A673 (cell line): ENCODE results near the gene ELOB. TPM values are rescaled to one million over a fixed set of nuclear protein-coding genes. Genes with fewer than 3 reads are reported as not detected.

Source experiments
- BruUV-seq: library from RNA; stranded (reverse); fragments of 400-500 nt; replicated peaks from 2 replicates; lab custom pipeline; 2021; lab: Mats Ljungman, UMichigan
- CTCF ChIA-PET: fragments of 300-600 bp; sonication (Branson Sonifier 250); formaldehyde crosslinking; loops from one replicate; lab custom pipeline; 2022; ENCODE audit warnings: antibody characterized with exemption; lab: Charles Lee
- POLR2A ChIA-PET: fragments of 300-600 bp; sonication (Branson Sonifier 250); formaldehyde crosslinking; loops from one replicate; lab custom pipeline; 2022; ENCODE audit warnings: antibody characterized with exemption; ENCODE audit not compliant: low non-redundant PET; lab: Charles Lee
- DNase-seq: peaks from one replicate; pipeline ENCODE4 v3.0.0-alpha.2; 2015; ENCODE audit warnings: low spot score
- H3K27ac ChIP-seq: fragments of 200-600 bp; sonication (generic); 2 replicates; pipeline ENCODE4 v1.5.1; 2016; ENCODE audit warnings: mixed run types, low read depth, mild to moderate bottlenecking, mixed read lengths, antibody characterized with exemption, low read length; ENCODE audit not compliant: poor library complexity, severe bottlenecking
- H3K27me3 ChIP-seq: fragments of 200-600 bp; sonication (generic); replicated peaks from 2 replicates; pipeline ENCODE4 v1.6.1; 2017; ENCODE audit warnings: mixed run types, low read depth, mild to moderate bottlenecking, mixed read lengths, antibody characterized with exemption, low read length; ENCODE audit not compliant: insufficient read depth, poor library complexity
- H3K36me3 ChIP-seq: fragments of 200-600 bp; sonication (generic); 2 replicates; pipeline ENCODE4 v1.6.1; 2016; ENCODE audit warnings: mixed run types, mild to moderate bottlenecking, mixed read lengths, antibody characterized with exemption, low read length; ENCODE audit not compliant: insufficient read depth, poor library complexity, severe bottlenecking
- H3K4me1 ChIP-seq: fragments of 200-600 bp; sonication (generic); 2 replicates; pipeline ENCODE4 v1.6.1; 2017; ENCODE audit warnings: mixed run types, mild to moderate bottlenecking, mixed read lengths, antibody characterized with exemption, low read length; ENCODE audit not compliant: insufficient read depth, poor library complexity, severe bottlenecking
- H3K4me3 ChIP-seq: fragments of 200-600 bp; sonication (generic); 2 replicates; pipeline ENCODE4 v1.5.1; 2016; ENCODE audit warnings: low read depth, mixed run types, mild to moderate bottlenecking, mixed read lengths, low read length; ENCODE audit not compliant: poor library complexity, severe bottlenecking
- H3K9me3 ChIP-seq: fragments of 200-600 bp; sonication (generic); 2 replicates; pipeline ENCODE4 v1.6.1; 2016; ENCODE audit warnings: mixed run types, low read depth, mild to moderate bottlenecking, mixed read lengths, antibody characterized with exemption, low read length; ENCODE audit not compliant: poor library complexity, severe bottlenecking
- EZH2 ChIP-seq: fragments of 200-600 bp; sonication (generic); IDR thresholded peaks from 2 replicates; pipeline ENCODE4 v1.6.1; 2017; ENCODE audit warnings: borderline replicate concordance, low read depth, mild to moderate bottlenecking, mixed read lengths, antibody characterized with exemption, low read length; ENCODE audit not compliant: poor library complexity, severe bottlenecking
- intact Hi-C: fragments of 100-400 bp; cut with micrococcal nuclease; formaldehyde crosslinking; loops from one replicate; pipeline ENCODE4 v1.10.0; 2022; ENCODE audit not compliant: unreplicated experiment
- total RNA-seq: library from RNA; stranded (reverse); gene quantifications from 2 replicates; pipeline ENCODE4 v1.2.3, GENCODE V29; 2021
- TF ChIP-seq, protein P1 (sequence below): fragments of 300-800, 200-600 bp; sonication (generic); conservative IDR thresholded peaks from 2 replicates; pipeline ENCODE4 v1.5.1; 2017; ENCODE audit warnings: low read depth, mild to moderate bottlenecking, antibody characterized with exemption, low read length, moderate library complexity, mixed read lengths

Gene ELOB
- total RNA-seq, 1 experiment from 2014 or later: 188 TPM

DNA sequence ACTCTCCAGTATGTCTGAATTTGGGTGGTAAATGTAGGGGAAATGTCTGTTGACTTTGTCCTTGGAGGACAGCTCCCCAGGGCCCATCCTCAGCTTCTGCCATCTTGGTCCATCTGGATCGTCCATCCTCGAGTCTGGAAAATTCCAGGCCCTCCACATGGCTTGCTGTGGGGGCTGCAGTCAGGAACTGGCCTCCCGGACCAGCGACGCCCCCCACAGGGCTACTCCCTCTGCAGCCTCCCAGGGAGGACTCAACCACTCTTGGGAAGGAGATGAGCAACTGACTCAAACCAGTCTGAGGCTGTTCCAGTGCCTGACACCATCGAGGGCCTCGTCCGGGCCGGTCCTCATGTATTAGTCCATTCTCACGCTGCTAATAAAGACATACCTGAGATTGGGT is 47.5 kb upstream of the ELOB start:
- Histone ChIP-seq H3K27ac (no peak overlapping the region), H3K36me3 (no peaks in the 10 kb centered on the region), H3K4me3 (no peak overlapping the region), H3K27me3 (no peaks in the 10 kb centered on the region), H3K9me3 (no peaks in the 10 kb centered on the region), H3K4me1 (no peaks in the 10 kb centered on the region)
- TF ChIP-seq, protein P1, sequence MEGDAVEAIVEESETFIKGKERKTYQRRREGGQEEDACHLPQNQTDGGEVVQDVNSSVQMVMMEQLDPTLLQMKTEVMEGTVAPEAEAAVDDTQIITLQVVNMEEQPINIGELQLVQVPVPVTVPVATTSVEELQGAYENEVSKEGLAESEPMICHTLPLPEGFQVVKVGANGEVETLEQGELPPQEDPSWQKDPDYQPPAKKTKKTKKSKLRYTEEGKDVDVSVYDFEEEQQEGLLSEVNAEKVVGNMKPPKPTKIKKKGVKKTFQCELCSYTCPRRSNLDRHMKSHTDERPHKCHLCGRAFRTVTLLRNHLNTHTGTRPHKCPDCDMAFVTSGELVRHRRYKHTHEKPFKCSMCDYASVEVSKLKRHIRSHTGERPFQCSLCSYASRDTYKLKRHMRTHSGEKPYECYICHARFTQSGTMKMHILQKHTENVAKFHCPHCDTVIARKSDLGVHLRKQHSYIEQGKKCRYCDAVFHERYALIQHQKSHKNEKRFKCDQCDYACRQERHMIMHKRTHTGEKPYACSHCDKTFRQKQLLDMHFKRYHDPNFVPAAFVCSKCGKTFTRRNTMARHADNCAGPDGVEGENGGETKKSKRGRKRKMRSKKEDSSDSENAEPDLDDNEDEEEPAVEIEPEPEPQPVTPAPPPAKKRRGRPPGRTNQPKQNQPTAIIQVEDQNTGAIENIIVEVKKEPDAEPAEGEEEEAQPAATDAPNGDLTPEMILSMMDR: no peak
- no peak for TF ChIP-seq EZH2
- CTCF ChIA-PET: no interaction called here
- POLR2A ChIA-PET: interaction anchor here (0.6 kb wide), 1 partner anchor 15 kb away, joined by 3 read pairs; no protein-coding TSS in a partner anchor
- DNase-seq: no peak
- intact Hi-C loops: no loop called here
- no TSS peak for BruUV-seq

DNA sequence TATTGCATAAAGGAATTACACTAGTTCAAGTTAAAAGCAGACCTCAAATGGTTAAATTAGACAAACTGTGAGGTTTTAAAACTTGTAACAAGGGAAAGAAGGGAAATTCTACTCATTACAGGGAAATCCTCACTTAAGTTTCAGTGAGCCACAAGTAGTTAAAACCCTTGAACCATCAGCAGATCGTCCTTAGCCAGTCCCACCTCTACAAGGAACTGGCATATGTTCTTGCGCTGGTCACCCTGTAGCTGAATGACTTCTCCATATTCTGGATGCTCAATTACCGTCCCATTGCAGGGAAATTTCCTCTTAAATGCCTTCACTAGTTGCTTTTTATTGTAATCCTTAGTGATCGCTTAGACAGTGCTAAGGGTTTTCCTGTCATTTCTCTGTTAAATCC is 45.4 kb upstream of the ELOB start:
- no TSS peak for BruUV-seq
- H3K27ac ChIP-seq: no peak overlapping the region
- H3K4me3 ChIP-seq: no peak overlapping the region
- H3K27me3 ChIP-seq: no peaks in the 10 kb centered on the region
- no peaks in the 10 kb centered on the region for H3K4me1 ChIP-seq
- no peak for TF ChIP-seq EZH2
- TF ChIP-seq, protein P1: no peak
- ChIA-PET CTCF (interaction anchor here (1.0 kb wide), 1 partner anchor 16 kb away, joined by 6 read pairs; no protein-coding TSS in a partner anchor), POLR2A (no interaction called here)
- intact Hi-C loops: no loop called here
- H3K36me3 ChIP-seq: no peaks in the 10 kb centered on the region
- no peaks in the 10 kb centered on the region for H3K9me3 ChIP-seq
- no peak for DNase-seq

DNA sequence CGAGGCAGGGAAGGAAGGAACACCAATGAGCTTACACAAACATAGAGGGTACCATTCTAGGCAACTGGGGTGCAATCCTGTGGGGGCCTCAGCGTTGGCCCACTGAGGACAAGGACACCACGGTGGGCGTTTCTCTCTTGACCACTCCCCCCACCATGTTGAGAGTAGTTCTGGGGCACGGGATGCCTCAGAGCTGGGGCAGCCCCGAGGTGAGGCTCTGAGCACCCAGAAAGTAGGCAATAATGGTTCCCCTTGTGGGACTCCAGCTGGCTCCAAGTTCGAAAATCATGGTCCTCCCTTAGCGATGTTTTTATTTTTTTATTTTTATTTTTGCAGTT is 45.0 kb upstream of the ELOB start:
- H3K27me3 ChIP-seq: no peaks in the 10 kb centered on the region

More for the DNA sequence above, 45.0 kb upstream of the ELOB start:
- no peak for DNase-seq
- BruUV-seq: no TSS peak
- Histone ChIP-seq H3K4me1 (no peaks in the 10 kb centered on the region), H3K36me3 (no peaks in the 10 kb centered on the region), H3K9me3 (no peaks in the 10 kb centered on the region), H3K4me3 (no peak overlapping the region), H3K27ac (no peak overlapping the region)
- ChIA-PET POLR2A (no interaction called here), CTCF (no interaction called here)
- no peak for TF ChIP-seq EZH2
- TF ChIP-seq, protein P1: no peak
- intact Hi-C loops: no loop called here
